ENCODE measurements around the gene IL1RL2. TPM values are rescaled to one million over a fixed set of nuclear protein-coding genes. Genes with fewer than 3 reads are reported as not detected.
A peak's percentile ranks its signal among the peaks of the same experiment; 100 is the strongest.

IL1RL2 gene
- total and polyA plus RNA-seq, 9 donors, result 0.24 to 2.0 (median 1.2) TPM; not detected in 3

GRCh38 chr2:102250278-102250821 lies 63.5 kb downstream of the IL1RL2 start:
- Histone ChIP-seq H3K9me3 (no peaks in the 10 kb centered on the region), H3K27ac (no peak overlapping the region), H3K4me3 (no peak overlapping the region), H3K4me1 (ENCODE audit: insufficient read depth) (peaks cover 3% of the 10 kb centered on the region), H3K36me3 (no peaks in the 10 kb centered on the region), H3K27me3 (no peaks in the 10 kb centered on the region)
- intact Hi-C loops (cut with DNase I), result no loop called here
- no peak for DNase-seq
- 87 to 91% (median 89%) methylated on average over 36 to 37 of the region's 37 CpGs for WGBS, 3 donors
- no peak for TF ChIP-seq EP300 (IDR thresholded peaks at IDR 0.05)
- no peak for TF ChIP-seq CTCF (IDR thresholded peaks at IDR 0.05)
- TF ChIP-seq POLR2A (IDR thresholded peaks at IDR 0.05), result no peak

- Histone ChIP-seq H3K9me3 (no peaks in the 10 kb centered on the region), H3K27ac (no peak overlapping the region), H3K36me3 (no peaks in the 10 kb centered on the region), H3K27me3 (no peaks in the 10 kb centered on the region), H3K4me3 (peak overlapping the region; percentile 27), H3K4me1 (ENCODE audit: insufficient read depth) (peaks cover 3% of the 10 kb centered on the region)
- peak in 3 of 5 donors; percentile 47 to 57 (median 53) for DNase-seq
- no peak for TF ChIP-seq CTCF (IDR thresholded peaks at IDR 0.05)
- no peak for TF ChIP-seq EP300 (IDR thresholded peaks at IDR 0.05)
- TF ChIP-seq POLR2A (IDR thresholded peaks at IDR 0.05), result no peak
- WGBS, 3 donors, result 5 to 9% (median 7%) methylated on average over 52 of the region's 52 CpGs
- intact Hi-C loops (cut with DNase I), result no loop called here
Measured at GRCh38 chr2:102251042-102251848, 64.4 kb downstream of the IL1RL2 start.

DNA sequence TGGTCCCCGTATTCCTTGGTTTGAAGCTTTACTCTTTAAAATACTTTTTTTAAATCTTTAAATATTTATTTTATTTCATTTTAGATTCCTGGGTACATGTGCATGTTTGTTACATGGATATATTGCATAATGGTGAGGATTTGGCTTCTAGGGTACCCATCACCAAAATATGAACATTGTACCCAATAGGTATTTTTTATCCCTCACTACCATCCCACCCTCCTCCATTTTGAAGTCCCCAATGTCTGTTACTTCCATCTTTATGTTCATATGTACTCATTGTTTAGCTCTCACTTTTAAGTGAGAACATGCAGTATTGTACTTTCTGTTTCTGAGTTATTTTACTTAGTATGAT lies 65.0 kb downstream of the IL1RL2 start:
- H3K27me3 ChIP-seq, result no peaks in the 10 kb centered on the region
- no peaks in the 10 kb centered on the region for H3K9me3 ChIP-seq
- TF ChIP-seq CTCF (IDR thresholded peaks at IDR 0.05) (peak in 1 of 3 donors; percentile 18), POLR2A (IDR thresholded peaks at IDR 0.05) (no peak)
- H3K4me3 ChIP-seq, result no peak overlapping the region
- DNase-seq, result no peak
- H3K4me1 ChIP-seq (ENCODE audit: insufficient read depth), result peaks cover 3% of the 10 kb centered on the region
- H3K27ac ChIP-seq, result no peak overlapping the region
- 19 to 31% (median 29%) methylated on average over 1 of the region's 1 CpG for WGBS, 3 donors
- intact Hi-C loops (cut with DNase I), result no loop called here
- no peaks in the 10 kb centered on the region for H3K36me3 ChIP-seq

- Histone ChIP-seq H3K27me3 (no peaks in the 10 kb centered on the region), H3K36me3 (no peaks in the 10 kb centered on the region), H3K4me1 (ENCODE audit: insufficient read depth) (peaks cover 3% of the 10 kb centered on the region), H3K4me3 (no peak overlapping the region), H3K27ac (no peak overlapping the region), H3K9me3 (no peaks in the 10 kb centered on the region)
- intact Hi-C loops (cut with DNase I), result no loop called here
- WGBS, 3 donors, result 98 to 100% (median 99%) methylated on average over 2 of the region's 2 CpGs
- TF ChIP-seq POLR2A (IDR thresholded peaks at IDR 0.05) (no peak), EP300 (IDR thresholded peaks at IDR 0.05) (no peak), CTCF (IDR thresholded peaks at IDR 0.05) (no peak)
- no peak for DNase-seq
Measured at GRCh38 chr2:102252236-102252635, 65.4 kb downstream of the IL1RL2 start.

Measured in ovary (tissue), 9 donors.